Natural killer cell (primary cell): ENCODE results near the gene NTM. TPM values are rescaled to one million over a fixed set of nuclear protein-coding genes. Genes with fewer than 3 reads are reported as not detected.

Experiments used
- ATAC-seq, 3 donors: fragments of 150-1000 bp in 2 of 3; fragments of 200-7000 bp in 1 of 3; cut with Tn5 transposase; 1 replicate in 1 of 3; 2 replicates in 2 of 3; pipeline ENCODE4 v1.10.0; 2021; ENCODE audit warnings: mild to moderate bottlenecking in 2 of 3, moderate library complexity in 2 of 3
- DNase-seq, 2 donors: peaks; one replicate each; pipeline versions ENCODE4 v3.0.0 to v3.0.0-alpha.2; 2013 to 2021; ENCODE audit warnings: mixed read lengths in 1 of 2
- H3K27ac ChIP-seq: one replicate; pipeline ENCODE4 v1.5.1; 2013; ENCODE audit warnings: mild to moderate bottlenecking, low read length
- H3K27me3 ChIP-seq: one replicate; pipeline ENCODE4 v1.6.1; 2013; ENCODE audit warnings: low read length; ENCODE audit not compliant: control insufficient read depth, insufficient read depth
- H3K36me3 ChIP-seq: one replicate; pipeline ENCODE4 v1.6.1; 2013; ENCODE audit warnings: low read length; ENCODE audit not compliant: control insufficient read depth, insufficient read depth
- H3K4me1 ChIP-seq: one replicate; pipeline ENCODE4 v1.6.1; 2013; ENCODE audit warnings: low read length; ENCODE audit not compliant: control insufficient read depth, insufficient read depth
- H3K4me3 ChIP-seq: one replicate; pipeline ENCODE4 v1.5.1; 2013; ENCODE audit warnings: low read length
- H3K9me3 ChIP-seq: one replicate; pipeline ENCODE4 v1.6.1; 2013; ENCODE audit warnings: low read length; ENCODE audit not compliant: control insufficient read depth, insufficient read depth
- H3K27ac Mint-ChIP-seq, 2 donors: one replicate each; pipeline ENCODE4 v1.8.0; 2022; ENCODE audit warnings: mild to moderate bottlenecking in 2 of 2, mixed read lengths in 2 of 2, moderate library complexity in 1 of 2
- H3K27me3 Mint-ChIP-seq, 2 donors: one replicate each; pipeline ENCODE4 v1.8.0; 2022; ENCODE audit warnings: low read depth in 2 of 2, mixed read lengths in 2 of 2
- H3K36me3 Mint-ChIP-seq: one replicate; pipeline ENCODE4 v1.8.0; 2022; ENCODE audit warnings: mixed read lengths
- H3K4me1 Mint-ChIP-seq, 2 donors: one replicate each; pipeline ENCODE4 v1.8.0; 2022; ENCODE audit warnings: mixed read lengths in 2 of 2
- H3K4me3 Mint-ChIP-seq: one replicate; pipeline ENCODE4 v1.8.0; 2022; ENCODE audit warnings: mild to moderate bottlenecking, moderate library complexity, mixed read lengths
- H3K9me3 Mint-ChIP-seq, 2 donors: one replicate each; pipeline ENCODE4 v1.8.0; 2022; ENCODE audit warnings: mixed read lengths in 2 of 2
- WGBS: methylation state at CpG from one replicate; pipeline ENCODE4 v1.1.7; 2013; ENCODE audit warnings: missing lambda C conversion rate; ENCODE audit not compliant: insufficient coverage; 5-methylcytosine and 5-hydroxymethylcytosine counted together
- intact Hi-C: fragments of 100-400 bp; cut with micrococcal nuclease; formaldehyde crosslinking; loops from one replicate; pipeline ENCODE4 v1.14.2; 2022
- total RNA-seq, 4 donors: library from RNA; stranded (reverse); fragments of 120-200 nt in 1 of 4; gene quantifications; one replicate each; pipeline versions ENCODE4 v1.2.3 to v1.2.4, GENCODE V29; 2013 to 2022
- TF ChIP-seq, protein P1 (sequence below): fragments of 200-600 bp; IDR thresholded peaks from one replicate; pipeline ENCODE4 v1.8.0; 2022; ENCODE audit warnings: antibody characterized with exemption

Gene NTM
- total RNA-seq, 3 donors from 2014 or later (not counting 1 experiment from before 2014, with no cell fraction given) = not detected

DNA sequence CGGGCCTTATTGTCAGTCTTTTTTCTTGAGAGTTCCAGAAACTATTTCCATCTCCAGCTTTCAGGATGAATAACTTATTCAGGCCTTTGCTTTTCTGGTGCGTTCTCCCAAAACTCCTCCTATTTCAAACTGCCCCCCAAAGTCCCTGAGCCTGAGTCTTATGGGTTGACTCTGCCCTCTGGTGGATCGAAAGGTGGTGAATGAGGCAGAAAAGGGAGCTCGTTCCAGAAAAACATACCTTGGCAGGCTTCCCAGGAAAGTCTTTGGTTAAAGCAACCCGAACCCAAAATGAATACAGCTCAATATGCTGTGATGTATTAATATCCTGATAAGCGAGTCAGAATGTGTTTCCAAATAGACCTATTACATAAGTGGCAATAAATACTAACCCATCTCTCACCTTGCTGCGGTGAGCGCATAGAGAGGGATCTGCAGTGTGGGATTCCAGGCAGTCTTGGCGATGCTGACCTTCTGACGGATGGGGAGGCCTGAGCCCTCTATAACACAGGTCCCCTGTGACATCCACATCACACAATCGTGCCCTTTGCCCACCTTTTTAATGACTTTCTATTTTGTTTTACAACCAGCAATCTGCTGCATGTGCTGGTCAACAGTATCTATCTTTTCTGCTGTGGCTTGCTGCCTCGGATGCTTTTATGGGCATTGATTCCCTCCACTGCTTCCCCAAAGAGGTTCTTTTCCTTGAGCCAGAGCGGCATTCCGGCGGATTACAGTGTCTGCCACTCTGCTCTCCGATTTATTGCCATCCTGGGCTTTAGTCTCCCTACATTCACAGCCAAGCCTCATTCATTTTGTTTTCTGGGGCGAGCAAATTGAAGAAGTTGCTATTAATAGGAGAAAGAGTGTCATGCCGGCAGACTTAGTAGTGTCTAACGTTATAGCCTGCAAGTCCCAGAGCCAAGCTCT lies 756.8 kb downstream of the NTM start:
- H3K4me1 Mint-ChIP-seq = no peaks in the 10 kb centered on the region
- H3K9me3 Mint-ChIP-seq = peaks cover 0 to 2% of the 10 kb centered on the region in 2 donors
- 71% methylated on average over 17 of the region's 19 CpGs for WGBS
- Histone ChIP-seq H3K36me3 (no peaks in the 10 kb centered on the region), H3K9me3 (peaks cover 3% of the 10 kb centered on the region), H3K4me3 (no peak overlapping the region), H3K27me3 (no peaks in the 10 kb centered on the region), H3K27ac (no peak overlapping the region), H3K4me1 (no peaks in the 10 kb centered on the region)
- no peak overlapping the region for H3K27ac Mint-ChIP-seq
- peaks cover 0 to 3% of the 10 kb centered on the region in 2 donors for H3K27me3 Mint-ChIP-seq
- TF ChIP-seq, protein P1, sequence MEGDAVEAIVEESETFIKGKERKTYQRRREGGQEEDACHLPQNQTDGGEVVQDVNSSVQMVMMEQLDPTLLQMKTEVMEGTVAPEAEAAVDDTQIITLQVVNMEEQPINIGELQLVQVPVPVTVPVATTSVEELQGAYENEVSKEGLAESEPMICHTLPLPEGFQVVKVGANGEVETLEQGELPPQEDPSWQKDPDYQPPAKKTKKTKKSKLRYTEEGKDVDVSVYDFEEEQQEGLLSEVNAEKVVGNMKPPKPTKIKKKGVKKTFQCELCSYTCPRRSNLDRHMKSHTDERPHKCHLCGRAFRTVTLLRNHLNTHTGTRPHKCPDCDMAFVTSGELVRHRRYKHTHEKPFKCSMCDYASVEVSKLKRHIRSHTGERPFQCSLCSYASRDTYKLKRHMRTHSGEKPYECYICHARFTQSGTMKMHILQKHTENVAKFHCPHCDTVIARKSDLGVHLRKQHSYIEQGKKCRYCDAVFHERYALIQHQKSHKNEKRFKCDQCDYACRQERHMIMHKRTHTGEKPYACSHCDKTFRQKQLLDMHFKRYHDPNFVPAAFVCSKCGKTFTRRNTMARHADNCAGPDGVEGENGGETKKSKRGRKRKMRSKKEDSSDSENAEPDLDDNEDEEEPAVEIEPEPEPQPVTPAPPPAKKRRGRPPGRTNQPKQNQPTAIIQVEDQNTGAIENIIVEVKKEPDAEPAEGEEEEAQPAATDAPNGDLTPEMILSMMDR = no peak
- ATAC-seq = no peak
- no peak overlapping the region for H3K4me3 Mint-ChIP-seq
- H3K36me3 Mint-ChIP-seq = no peaks in the 10 kb centered on the region
- peak in 1 of 2 donors; percentile 11 for DNase-seq
- intact Hi-C loops = no loop called here

DNA sequence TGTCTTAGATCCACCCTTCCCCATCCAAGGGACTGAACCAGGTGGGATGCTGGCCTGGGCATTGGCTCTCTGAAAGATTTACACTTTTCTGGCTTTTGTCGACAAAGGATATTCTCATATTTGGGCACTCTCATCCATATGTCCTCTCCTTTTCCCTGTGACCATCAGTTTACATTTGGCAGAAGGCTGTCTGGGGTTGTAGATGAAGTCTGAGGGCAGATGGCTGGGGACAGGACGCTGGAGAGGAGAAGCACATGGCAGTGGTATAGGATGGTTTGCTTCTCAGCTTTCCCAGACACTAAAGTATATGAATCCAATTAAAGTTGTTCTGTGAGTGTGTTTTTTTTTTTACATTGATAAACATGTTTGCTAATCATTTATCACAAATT lies 757.5 kb downstream of the NTM start:
- Mint-ChIP-seq H3K36me3 (no peaks in the 10 kb centered on the region), H3K27me3 (peaks cover 0 to 3% of the 10 kb centered on the region in 2 donors), H3K27ac (no peak overlapping the region), H3K9me3 (peaks cover 0 to 2% of the 10 kb centered on the region in 2 donors), H3K4me3 (no peak overlapping the region), H3K4me1 (no peaks in the 10 kb centered on the region)
- no peak for ATAC-seq
- intact Hi-C loops = no loop called here
- Histone ChIP-seq H3K36me3 (no peaks in the 10 kb centered on the region), H3K27ac (no peak overlapping the region), H3K9me3 (peaks cover 3% of the 10 kb centered on the region), H3K4me3 (no peak overlapping the region), H3K27me3 (no peaks in the 10 kb centered on the region), H3K4me1 (no peaks in the 10 kb centered on the region)
- no peak for DNase-seq
- WGBS = 75% methylated on average over 1 of the region's 2 CpGs
- TF ChIP-seq, protein P1 = no peak

DNA sequence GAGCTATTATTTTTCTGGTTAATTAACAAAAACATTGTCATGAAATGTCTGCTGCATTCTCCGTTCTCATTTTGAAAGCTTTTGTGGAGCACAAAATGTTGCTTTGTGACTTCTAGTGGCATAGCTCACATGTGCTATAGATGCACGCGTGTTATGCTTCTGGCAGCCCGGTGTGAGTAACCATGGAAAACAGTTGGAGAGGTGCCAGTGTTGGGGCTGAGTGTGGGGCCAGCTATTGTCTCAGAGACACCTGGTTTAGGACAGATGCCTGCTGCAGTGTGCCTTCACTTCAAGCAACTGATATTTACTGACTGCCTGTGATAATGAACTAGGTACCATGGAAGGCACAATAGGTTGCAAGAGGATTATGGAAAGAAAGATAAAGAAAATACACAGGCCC lies 760.6 kb downstream of the NTM start:
- H3K4me3 Mint-ChIP-seq = no peak overlapping the region
- H3K27me3 ChIP-seq = no peaks in the 10 kb centered on the region
- H3K4me3 ChIP-seq = no peak overlapping the region
- DNase-seq (no peak), ATAC-seq (no peak)
- no peaks in the 10 kb centered on the region for H3K36me3 ChIP-seq
- peaks cover 0 to 3% of the 10 kb centered on the region in 2 donors for H3K27me3 Mint-ChIP-seq
- H3K27ac Mint-ChIP-seq = no peak overlapping the region
- H3K9me3 ChIP-seq = peaks cover 1% of the 10 kb centered on the region
- peaks cover 0 to 2% of the 10 kb centered on the region in 2 donors for H3K9me3 Mint-ChIP-seq
- no peaks in the 10 kb centered on the region for H3K4me1 Mint-ChIP-seq
- no peaks in the 10 kb centered on the region for H3K36me3 Mint-ChIP-seq
- no peaks in the 10 kb centered on the region for H3K4me1 ChIP-seq
- WGBS = 94% methylated on average over 4 of the region's 4 CpGs
- intact Hi-C loops = no loop called here
- TF ChIP-seq, protein P1 = no peak
- H3K27ac ChIP-seq = no peak overlapping the region
